Cardiac ventricle fibroblast (primary cell): ENCODE data around the gene PDZD11. TPM values are rescaled to one million over a fixed set of nuclear protein-coding genes. Genes with fewer than 3 reads are reported as not detected.

Experiments
- total RNA-seq: library from RNA; depleted of rRNA; stranded (reverse); fragments of >200 nt; gene quantifications from 2 replicates; pipeline ENCODE4 v1.2.3, GENCODE V29; 2015

The PDZD11 gene, protein sequence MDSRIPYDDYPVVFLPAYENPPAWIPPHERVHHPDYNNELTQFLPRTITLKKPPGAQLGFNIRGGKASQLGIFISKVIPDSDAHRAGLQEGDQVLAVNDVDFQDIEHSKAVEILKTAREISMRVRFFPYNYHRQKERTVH
- 26.0 and 28.8 TPM in 2 replicates for total RNA-seq

GRCh38 chrX:70289793-70290770, at the start of gene PDZD11, which contains the start of gene KIF4A:
TSS of gene PDZD11 (minus strand) at chrX:70289927. CDS start at chrX:70289341, 586 bp downstream.
TSS of gene KIF4A (plus strand) at chrX:70290104. CDS start at chrX:70290459, 355 bp downstream.

DNA sequence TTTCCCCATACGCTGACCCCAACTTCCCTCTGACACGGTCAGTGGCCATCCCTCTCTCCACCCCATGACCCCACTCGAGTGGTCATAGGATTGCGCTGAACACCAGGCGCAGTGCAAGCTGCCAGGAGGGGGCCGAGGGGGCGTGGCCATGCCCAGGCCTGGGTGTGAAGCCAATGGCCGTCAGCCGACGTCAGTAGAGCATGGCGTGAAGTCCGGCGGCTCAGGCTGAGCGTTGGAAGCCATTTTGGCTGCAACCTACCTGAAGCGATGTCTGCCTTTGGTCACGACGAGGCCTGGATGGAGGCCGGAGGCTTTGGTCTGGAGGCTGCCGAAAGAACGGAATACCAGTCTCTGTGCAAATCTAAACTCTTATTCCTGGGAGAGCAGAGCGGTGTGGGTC, 7.8 kb downstream of the PDZD11 start, which contains the start of gene RAB41:
RAB41 (plus strand) TSS at position 222 of the 400 bp plus-strand sequence; CDS start at position 268, 46 bp downstream.

DNA sequence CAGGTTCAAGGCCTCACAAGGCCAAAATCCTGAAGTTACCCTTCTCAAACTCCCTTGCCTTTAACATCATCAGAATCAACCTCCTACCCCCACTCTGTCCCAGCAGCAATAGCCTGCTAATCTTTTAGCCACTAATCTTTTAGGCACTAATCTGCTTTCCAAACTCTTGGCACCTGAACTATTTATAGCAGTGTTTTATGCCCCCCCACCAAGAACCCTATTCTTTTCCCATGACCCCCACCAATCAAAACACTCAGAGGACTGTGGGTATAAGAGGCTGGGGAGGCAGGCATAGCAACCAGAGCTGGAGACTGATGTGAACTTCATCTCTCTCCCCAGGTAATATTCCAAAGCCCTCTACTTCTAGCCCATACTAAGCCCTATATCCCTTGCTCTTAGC, 21.7 kb downstream of the PDZD11 start, which contains the start of gene ARR3:
ARR3 (plus strand) TSS at position 301 of the 400 bp plus-strand sequence. CDS start 1,052 bp downstream, outside the sequence.

DNA sequence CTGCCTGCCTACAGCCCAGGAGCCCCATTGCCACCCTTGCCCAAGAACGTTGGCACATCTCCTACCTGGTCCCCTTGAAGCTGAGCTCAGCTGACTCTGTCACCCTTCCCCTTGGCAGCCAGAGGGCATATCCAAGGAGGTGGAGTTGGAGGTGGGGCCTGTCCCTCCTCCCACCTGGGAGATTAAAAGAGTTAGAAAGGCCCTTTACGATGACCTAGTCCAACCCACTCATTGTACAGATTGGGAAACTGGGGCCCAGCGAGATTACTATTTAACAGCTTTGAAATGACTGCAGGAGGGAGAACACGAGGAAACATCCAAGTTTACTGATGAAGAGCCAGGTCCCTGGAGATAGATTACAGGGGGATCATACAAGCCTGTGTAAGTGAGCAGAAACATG, 29.6 kb downstream of the PDZD11 start, which contains the start of gene P2RY4:
P2RY4 (minus strand) TSS at position 101 of the 400 bp plus-strand sequence. CDS start 580 bp downstream, outside the sequence.

Other genes with a start within 250 kb of the PDZD11 start
- not detected in 2 replicates for gene AWAT2, start 240.0 kb downstream of the PDZD11 start, total RNA-seq
- gene OTUD6A, start 227.5 kb downstream of the PDZD11 start, total RNA-seq: not detected in 2 replicates
- 65.6 and 86.9 TPM in 2 replicates for gene IGBP1, start 156.5 kb downstream of the PDZD11 start, total RNA-seq
- gene DGAT2L6, start 112.4 kb downstream of the PDZD11 start, total RNA-seq: not detected in 2 replicates
- not detected in 2 replicates for gene AWAT1, start 55.3 kb downstream of the PDZD11 start, total RNA-seq
- gene P2RY4, start 29.7 kb downstream of the PDZD11 start, total RNA-seq: not detected in 2 replicates
- not detected in 2 replicates for gene ARR3, start 21.6 kb downstream of the PDZD11 start, total RNA-seq
- gene RAB41, start 7.8 kb downstream of the PDZD11 start, total RNA-seq: not detected in 2 replicates
- 1.4 and 2.3 TPM in 2 replicates for gene KIF4A, start 177 bp upstream of the PDZD11 start, total RNA-seq
- not detected in 2 replicates for gene GDPD2, start 133.4 kb upstream of the PDZD11 start, total RNA-seq
- gene DLG3, start 154.9 kb upstream of the PDZD11 start, total RNA-seq: 4.3 and 12.3 TPM in 2 replicates